ENCODE data around the gene KRIT1. TPM values are rescaled to one million over a fixed set of nuclear protein-coding genes. Genes with fewer than 3 reads are reported as not detected.

Gene KRIT1
- total and polyA plus RNA-seq, 2 of the 13 experiments (the other 11 are each of a cell fraction or from before 2014, with no cell fraction given), result 29.4 to 37.7 TPM

GRCh38 chr7:92293896-92294590 is 48.3 kb upstream of the KRIT1 start:
- no peak for TF ChIP-seq ZFX (CRISPR knock-in tag; IDR thresholded peaks at IDR 0.05; ENCODE audit: low read depth)
- TF ChIP-seq E2F2 (CRISPR knock-in tag; IDR thresholded peaks at IDR 0.05; ENCODE audit: borderline replicate concordance), result no peak
- no peak for TF ChIP-seq ZNF687 (CRISPR knock-in tag; IDR thresholded peaks at IDR 0.05)
- no peak for TF ChIP-seq ZGPAT (CRISPR knock-in tag; IDR thresholded peaks at IDR 0.05)
- Histone ChIP-seq H3K9ac (ENCODE audit: insufficient read depth, low read depth, low read length) (no peak overlapping the region), H2AFZ (ENCODE audit: low read length) (no peak overlapping the region), H3K27ac (ENCODE audit: extremely low read length, insufficient read depth, low read length) (no peak overlapping the region), H3K36me3 (replicated peaks in 1 of 2; ENCODE audit: control insufficient read depth in 1 of 2, insufficient read depth in 2 of 2, low read length in 2 of 2) (peaks cover 0 to 9% of the 10 kb centered on the region in 2 experiments; a peak in 1 of 5 replicates), H3K4me2 (ENCODE audit: low read depth, low read length) (no peak overlapping the region), H3K79me2 (ENCODE audit: insufficient read depth, low read length) (peaks cover 6% of the 10 kb centered on the region), H3K27me3 (ENCODE audit: control insufficient read depth in 1 of 2, insufficient read depth in 2 of 2, low read length in 2 of 2) (no peaks in the 10 kb centered on the region; a peak in 1 of 5 replicates), H3K4me3 (replicated peaks in 1 of 3; ENCODE audit: insufficient read depth in 1 of 3, low read depth in 2 of 3, low read length in 3 of 3) (no peak overlapping the region), H3K9me3 (ENCODE audit: low read length) (no peaks in the 10 kb centered on the region), H4K20me1 (ENCODE audit: insufficient read depth, low read length) (no peaks in the 10 kb centered on the region), H3K4me1 (ENCODE audit: insufficient read depth, low read length) (peaks cover 11% of the 10 kb centered on the region)
- CTCF ChIA-PET (ENCODE audit: low intra/inter-chr PET ratio, low total read pairs), result no interaction called here
- POLR2A ChIA-PET, result no interaction called here
- intact Hi-C loops (cut with micrococcal nuclease; ENCODE audit: unreplicated experiment), result loop anchor here (1.0 kb wide), 1 partner anchor 49 kb away; the partner anchor contains the start of genes ANKIB1 and KRIT1
- no TSS peak for BruUV-seq (replicated peaks)
- ATAC-seq (no peak), DNase-seq (ENCODE audit: low spot score) (no peak), FAIRE-seq (no peak)
- WGBS (ENCODE audit: low lambda C conversion rate), result 85% methylated on average over 2 of the region's 2 CpGs
- in situ Hi-C loops (cut with HindIII; ENCODE audit: extremely low pct_ligation_motif_present, low pct_unique_long_range_greater_than_20kb), result no loop called here
